ENCODE measurements around the gene APBA2. TPM values are rescaled to one million over a fixed set of nuclear protein-coding genes. Genes with fewer than 3 reads are reported as not detected.

The APBA2 gene
- total RNA-seq, 1 experiment from 2014 or later = 0.31 TPM

GRCh38 chr15:28979208-28979841 lies 93.6 kb downstream of the APBA2 start:
- in situ Hi-C loops (cut with HindIII; ENCODE audit: low pct_unique_long_range_greater_than_20kb, low sequenced_read_pairs) = no loop called here
- DNase-seq (ENCODE audit: low read depth, low spot score) = no peak
- CTCF ChIA-PET = no interaction called here
- Histone ChIP-seq H3K4me3 (ENCODE audit: low read depth in 2 of 2, low read length in 2 of 2) (no peak overlapping the region), H3K36me3 (ENCODE audit: control insufficient read depth, insufficient read depth, low read length) (no peaks in the 10 kb centered on the region), H3K4me1 (ENCODE audit: control insufficient read depth, insufficient read depth, low read length) (no peaks in the 10 kb centered on the region), H3K27ac (ENCODE audit: low read length) (no peak overlapping the region), H3K27me3 (ENCODE audit: control insufficient read depth, insufficient read depth, low read length) (no peaks in the 10 kb centered on the region), H3K9me3 (ENCODE audit: control insufficient read depth, insufficient read depth, low read depth, low read length) (no peaks in the 10 kb centered on the region)
- no peak for TF ChIP-seq REST (IDR thresholded peaks at IDR 0.05; ENCODE audit: insufficient read depth in 1 of 2, low read depth in 2 of 2, low read length in 1 of 2)
- no peak for ATAC-seq
- POLR2A ChIA-PET = no interaction called here
- intact Hi-C loops (cut with micrococcal nuclease; ENCODE audit: unreplicated experiment) = no loop called here
- BruUV-seq (replicated peaks) = no TSS peak

- Histone ChIP-seq H3K36me3 (ENCODE audit: control insufficient read depth, insufficient read depth, low read length) (no peaks in the 10 kb centered on the region), H3K4me3 (ENCODE audit: low read depth in 2 of 2, low read length in 2 of 2) (no peak overlapping the region), H3K9me3 (ENCODE audit: control insufficient read depth, insufficient read depth, low read depth, low read length) (no peaks in the 10 kb centered on the region), H3K27ac (ENCODE audit: low read length) (no peak overlapping the region), H3K4me1 (ENCODE audit: control insufficient read depth, insufficient read depth, low read length) (no peaks in the 10 kb centered on the region), H3K27me3 (ENCODE audit: control insufficient read depth, insufficient read depth, low read length) (no peaks in the 10 kb centered on the region)
- no peak for DNase-seq (ENCODE audit: low read depth, low spot score)
- TF ChIP-seq CTCF (IDR thresholded peaks at IDR 0.05) (no peak), REST (IDR thresholded peaks at IDR 0.05; ENCODE audit: insufficient read depth in 1 of 2, low read depth in 2 of 2, low read length in 1 of 2) (no peak)
- no TSS peak for BruUV-seq (replicated peaks)
- no peak for ATAC-seq
- in situ Hi-C loops (cut with HindIII; ENCODE audit: low pct_unique_long_range_greater_than_20kb, low sequenced_read_pairs) = no loop called here
- intact Hi-C loops (cut with micrococcal nuclease; ENCODE audit: unreplicated experiment) = no loop called here
- ChIA-PET CTCF (no interaction called here), POLR2A (no interaction called here)
These were observed 95.1 kb downstream of the APBA2 start for GRCh38 chr15:28980709-28981350.
